NK-92 (cell line): ENCODE results near the gene DNAJB8.

ENCODE experiments used
- DNase-seq: peaks from one replicate; lab custom pipeline; 2025; ENCODE audit not compliant: unreplicated experiment; lab: John Stamatoyannopoulos, UW

Gene DNAJB8

DNA sequence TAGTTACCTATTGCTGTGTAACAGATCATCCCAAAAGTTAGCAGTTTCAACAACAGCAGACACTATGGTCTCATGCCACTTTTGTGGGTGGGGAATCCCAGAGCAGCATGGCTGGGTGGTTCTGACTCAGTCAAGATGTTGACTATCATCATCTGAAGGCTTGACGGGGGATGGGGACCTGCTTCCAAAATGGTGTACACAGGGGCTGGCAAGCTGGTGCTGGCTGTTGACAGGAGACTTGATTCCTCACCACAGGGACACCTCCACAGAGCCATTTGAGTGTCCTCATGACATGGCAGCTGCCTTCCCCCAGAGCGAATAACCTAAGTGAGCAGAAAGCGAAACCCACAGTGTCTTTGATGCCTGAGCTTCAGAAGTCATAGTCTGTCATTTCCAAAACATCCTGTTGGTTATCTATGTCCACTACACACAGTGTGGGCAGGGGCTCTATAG is 19.1 kb downstream of the DNAJB8 start:
- DNase-seq = no peak

DNA sequence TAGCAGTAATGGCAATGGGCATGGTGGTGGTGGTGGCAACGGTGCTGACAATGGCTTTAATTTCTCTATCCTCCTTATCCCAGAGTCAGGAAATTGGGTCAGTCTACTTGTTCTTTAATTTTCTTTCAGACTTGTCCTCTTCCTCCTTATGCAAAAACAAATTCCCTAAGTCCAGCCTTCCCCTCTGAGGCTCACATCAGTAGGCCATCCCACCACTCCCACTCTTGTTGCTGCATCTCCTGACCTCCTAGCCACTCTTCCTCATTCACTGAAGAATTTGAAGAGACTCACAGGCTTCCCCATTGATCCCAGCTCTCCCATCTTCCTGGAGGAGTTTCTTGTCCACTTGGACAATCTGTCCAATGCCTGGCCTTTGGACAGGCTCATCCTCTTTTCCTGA is 19.9 kb downstream of the DNAJB8 start:
- no peak for DNase-seq

DNA sequence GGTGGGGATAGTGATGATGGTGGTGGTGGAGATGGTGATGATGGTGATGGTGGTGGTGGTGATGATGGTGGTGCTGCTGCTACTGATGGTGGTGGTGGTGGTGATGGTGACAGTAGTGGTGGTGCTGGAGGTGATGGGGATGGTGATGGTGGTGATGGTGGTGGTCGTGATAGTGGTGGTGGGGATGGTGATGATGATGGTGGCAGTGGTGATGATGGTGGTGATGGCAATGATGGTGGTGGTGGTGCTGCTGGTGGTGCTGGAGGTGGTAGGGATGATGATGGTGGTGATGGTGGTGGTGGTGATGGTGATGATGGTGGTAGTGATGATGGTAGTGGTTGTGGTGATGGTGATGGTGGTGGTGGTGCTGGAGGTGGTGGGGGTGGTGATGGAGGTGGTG is 21.3 kb downstream of the DNAJB8 start:
- no peak for DNase-seq

- DNase-seq = no peak
Observed at GRCh38 chr3:128443771-128444170, 22.9 kb downstream of the DNAJB8 start.

- no peak for DNase-seq
Observed at GRCh38 chr3:128442949-128443348, 23.7 kb downstream of the DNAJB8 start.

- no peak for DNase-seq
Observed at GRCh38 chr3:128442070-128442469, 24.6 kb downstream of the DNAJB8 start.

DNA sequence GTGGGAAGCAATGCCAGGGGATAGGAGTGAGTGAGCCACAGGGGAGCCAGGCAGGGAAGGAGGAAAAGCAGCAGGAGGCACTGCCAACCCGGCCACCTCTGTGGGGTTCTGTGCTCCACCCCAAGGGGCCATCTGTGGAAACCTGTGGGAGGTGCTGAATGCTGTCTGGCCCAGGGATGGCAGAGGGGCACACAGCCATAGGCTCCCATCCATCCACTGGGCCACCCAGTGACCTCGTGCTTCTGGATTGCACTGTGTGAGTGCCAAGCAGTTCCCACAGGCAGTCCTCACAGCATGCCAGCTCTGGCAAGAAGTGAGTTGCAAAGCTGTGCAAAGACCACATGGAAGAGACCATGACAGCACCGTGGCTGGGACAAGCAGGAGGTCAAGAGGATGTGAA is 27.5 kb downstream of the DNAJB8 start:
- DNase-seq = no peak

DNA sequence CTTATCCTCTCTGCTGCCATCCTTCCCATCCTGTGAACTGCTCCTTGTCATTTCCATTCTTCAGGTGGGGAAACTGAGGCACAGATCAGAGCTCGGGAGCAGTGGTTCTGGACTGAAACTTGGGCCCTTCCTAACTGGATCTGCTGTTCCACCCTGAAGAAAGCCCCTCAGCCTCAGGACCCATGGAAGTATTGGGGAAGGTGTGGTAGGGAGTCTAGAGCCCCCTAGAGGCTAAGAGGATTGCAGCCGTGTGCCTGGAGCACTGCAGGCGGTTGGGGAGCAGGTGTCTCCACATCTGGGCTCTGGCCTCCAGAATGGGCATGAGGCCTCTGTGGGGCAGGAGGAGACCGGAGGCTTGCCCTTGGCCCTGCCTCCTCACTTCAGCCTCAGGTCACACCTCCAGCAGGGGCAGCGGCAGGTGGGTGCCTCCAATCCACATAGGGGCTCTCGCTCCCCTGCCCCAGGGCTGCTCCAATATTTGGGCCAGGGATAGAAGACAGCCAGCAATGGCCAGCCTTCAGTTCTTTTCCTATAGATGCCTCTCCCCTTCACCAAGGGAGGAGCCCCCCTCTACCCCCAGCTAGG is 28.1 kb downstream of the DNAJB8 start:
- DNase-seq = no peak

- no peak for DNase-seq
Observed at GRCh38 chr3:128436214-128436613, 30.5 kb downstream of the DNAJB8 start.

GRCh38 chr3:128435561-128435960 is 31.1 kb downstream of the DNAJB8 start:
- no peak for DNase-seq

DNA sequence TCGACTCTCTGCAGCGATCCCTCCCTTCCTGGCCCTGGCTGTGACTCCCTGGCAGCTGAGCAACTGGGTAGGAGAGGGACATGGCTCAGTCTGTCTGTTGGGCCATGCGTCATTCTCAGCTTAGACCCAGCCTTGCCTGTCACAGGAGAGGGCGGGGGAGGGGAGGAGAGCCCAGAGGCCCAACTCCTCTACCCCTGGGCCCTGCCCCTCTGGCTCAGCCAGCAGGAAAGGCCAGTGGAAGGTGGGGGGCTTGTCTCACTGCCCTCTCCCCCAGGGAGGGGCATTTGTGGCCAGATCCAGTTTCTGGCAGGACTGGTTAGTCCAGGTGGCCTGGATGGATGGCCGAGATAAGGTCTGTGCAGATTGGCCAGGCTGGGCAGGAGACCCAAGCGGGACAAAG is 31.6 kb downstream of the DNAJB8 start:
- DNase-seq = no peak

DNA sequence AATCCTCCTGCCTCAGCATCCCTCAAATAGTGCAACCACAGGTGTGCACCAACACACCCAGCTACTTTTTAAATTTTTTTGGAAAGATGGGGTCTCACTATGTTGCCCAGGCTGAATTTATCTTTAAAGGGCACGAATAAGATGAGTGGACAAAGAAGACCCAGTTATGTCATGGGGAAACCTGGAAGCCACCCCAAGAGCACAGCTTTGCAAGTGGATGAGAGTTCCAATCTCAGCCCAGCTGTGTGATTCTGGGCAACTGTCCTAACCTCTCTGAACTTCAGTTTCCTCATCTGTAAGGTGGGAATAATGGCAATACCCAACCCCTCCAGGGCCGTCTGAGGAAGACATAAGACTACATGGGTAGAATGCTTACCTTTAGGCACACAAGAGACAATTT is 32.2 kb downstream of the DNAJB8 start:
- DNase-seq = no peak

GRCh38 chr3:128433837-128434165 is 32.9 kb downstream of the DNAJB8 start:
- no peak for DNase-seq

- no peak for DNase-seq
Observed at GRCh38 chr3:128432971-128433836, 33.5 kb downstream of the DNAJB8 start.

GRCh38 chr3:128432301-128432970 is 34.3 kb downstream of the DNAJB8 start:
- no peak for DNase-seq

GRCh38 chr3:128431803-128432300 is 34.8 kb downstream of the DNAJB8 start:
- no peak for DNase-seq

- no peak for DNase-seq
Observed at GRCh38 chr3:128430731-128431130, 36.0 kb downstream of the DNAJB8 start.

GRCh38 chr3:128430301-128430700 is 36.4 kb downstream of the DNAJB8 start:
- DNase-seq = no peak

DNA sequence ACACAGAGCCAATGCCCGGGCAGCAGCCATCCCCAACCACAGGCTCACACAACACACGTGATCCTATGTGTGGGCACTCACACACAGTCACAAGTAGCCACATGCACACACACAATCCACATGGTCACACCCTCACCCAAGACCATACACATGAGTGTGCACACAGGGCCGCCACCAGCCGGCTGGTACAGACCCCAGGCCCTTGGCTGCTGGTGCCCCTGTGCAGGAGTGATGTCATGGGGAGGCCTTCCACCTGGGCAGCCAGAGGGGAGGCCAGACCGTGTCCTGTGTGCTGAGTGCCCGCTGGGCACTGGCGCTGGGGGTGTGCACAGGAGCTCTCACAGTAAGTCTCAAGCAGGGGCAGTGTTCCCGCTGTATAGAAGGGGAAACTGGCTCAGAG is 36.9 kb downstream of the DNAJB8 start:
- no peak for DNase-seq

DNA sequence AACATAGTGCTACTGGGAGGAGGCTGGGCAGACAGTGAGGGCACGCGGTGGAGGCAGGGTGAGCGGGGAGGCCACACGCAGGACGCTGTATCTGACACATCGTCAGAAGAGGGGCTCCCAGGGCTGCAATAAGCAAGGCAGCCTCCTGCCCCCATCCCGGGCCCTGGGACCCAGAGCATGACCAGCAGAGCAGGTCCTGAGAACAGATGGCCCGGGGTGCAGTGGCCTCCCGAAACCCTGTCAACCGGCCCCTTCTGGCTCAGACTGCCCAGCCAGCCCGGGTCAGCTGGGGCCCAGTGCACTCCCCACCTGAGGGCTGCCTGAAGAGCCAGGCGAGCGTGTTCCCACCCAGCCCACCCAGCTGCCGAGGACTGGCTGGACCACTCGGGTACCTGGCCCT is 37.4 kb downstream of the DNAJB8 start:
- no peak for DNase-seq

DNA sequence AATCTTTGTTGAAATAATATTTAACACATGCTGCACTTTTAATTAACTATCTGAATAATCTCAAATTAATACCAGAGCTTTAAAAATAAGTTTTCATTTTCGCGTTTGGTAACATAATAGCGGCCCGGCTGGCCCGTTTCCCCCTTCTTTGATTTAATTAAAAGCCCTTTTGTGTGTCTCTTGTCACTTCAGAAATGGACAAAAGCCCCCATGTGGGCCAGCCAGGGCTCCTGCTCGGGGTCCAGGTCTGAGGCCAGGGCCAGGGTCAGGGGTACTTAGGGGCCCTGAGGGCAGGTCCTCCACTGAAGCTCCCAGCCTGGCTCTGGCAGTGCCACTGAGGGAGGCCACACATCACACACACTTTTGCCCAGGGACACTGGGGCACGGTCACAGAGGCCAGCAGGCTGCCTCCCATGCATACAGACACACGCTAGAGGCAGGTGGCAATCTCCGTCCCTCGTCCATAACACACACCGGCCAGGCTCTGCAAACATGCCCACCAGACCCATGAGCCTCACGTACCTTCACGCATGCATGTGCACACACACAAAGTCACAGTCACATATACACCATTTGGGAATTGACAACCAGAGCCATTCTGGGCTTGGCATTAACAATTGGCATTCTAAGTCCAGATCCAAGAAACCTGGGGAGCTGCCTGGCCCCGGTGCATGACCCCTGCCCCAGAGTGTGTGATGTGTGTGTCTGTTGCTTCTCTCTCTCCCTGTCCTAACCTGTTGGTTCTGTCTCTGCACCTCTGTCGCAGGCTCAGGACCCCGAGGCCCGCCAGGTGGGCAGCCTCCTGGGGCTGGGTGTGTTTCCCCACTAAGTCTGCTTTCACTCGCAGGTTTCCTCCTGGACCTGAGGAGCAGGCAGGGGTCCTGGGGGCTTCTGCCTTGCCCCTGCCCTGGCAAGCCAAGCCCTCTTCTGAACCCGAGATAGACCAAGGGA is 38.5 kb downstream of the DNAJB8 start:
- no peak for DNase-seq
